ENCODE measurements around the gene SLC12A8. TPM values are rescaled to one million over a fixed set of nuclear protein-coding genes. Genes with fewer than 3 reads are reported as not detected.

SLC12A8 gene
- total and polyA plus RNA-seq, 9 of the 15 experiments (the other 6 are each of a cell fraction or from before 2014, with no cell fraction given): 0.04 to 0.33 (median 0.09) TPM; not detected in 4

- no peak for TF ChIP-seq PRDM10 (IDR thresholded peaks at IDR 0.05; ENCODE audit: partially characterized antibody)
- TF ChIP-seq SRSF9 (IDR thresholded peaks at IDR 0.05; ENCODE audit: borderline replicate concordance, low read depth, low read length): no peak
- no peak for TF ChIP-seq CEBPG (CRISPR knock-in tag; IDR thresholded peaks at IDR 0.05)
- peak; percentile 28 to 50; a peak in 2 of 4 replicates for TF ChIP-seq CEBPG (tag; conservative IDR thresholded peaks at IDR 0.05 in 1 of 2, IDR thresholded peaks at IDR 0.05 in 1 of 2)
- no peak for TF ChIP-seq KDM5B (IDR thresholded peaks at IDR 0.05; ENCODE audit: insufficient replicate concordance, low read depth, low read length)
Observed at GRCh38 chr3:125166599-125167136, 45.9 kb downstream of the SLC12A8 start (continued).
